H1 (cell line): ENCODE results near the gene EEF1AKMT3. TPM values are rescaled to one million over a fixed set of nuclear protein-coding genes. Genes with fewer than 3 reads are reported as not detected.

Experiments used
- CTCF ChIA-PET: fragments of 300-600 bp; sonication (Branson Sonifier 250); formaldehyde crosslinking; loops from one replicate; lab custom pipeline; 2021; ENCODE audit not compliant: partially characterized antibody; lab: Charles Lee
- POLR2A ChIA-PET: fragments of 300-600 bp; sonication (Branson Sonifier 250); formaldehyde crosslinking; loops from one replicate; lab custom pipeline; 2021; ENCODE audit warnings: inconsistent platforms; ENCODE audit not compliant: partially characterized antibody; lab: Charles Lee
- DNase-seq, 2 experiments: peaks; one replicate each; pipeline versions ENCODE4 v3.0.0 to v3.0.0-alpha.2; 2010 to 2022; ENCODE audit warnings: low spot score in 2 of 2, low read depth in 1 of 2, mixed read lengths in 1 of 2
- FAIRE-seq: peaks from 2 replicates; lab custom pipeline; 2011; peaks lifted over from hg19 to GRCh38; lab: Jason Lieb, UNC
- H2AFZ ChIP-seq: 2 replicates; pipeline ENCODE4 v1.8.1; 2012; ENCODE audit warnings: low read length, inconsistent platforms
- H2AK5ac ChIP-seq: 2 replicates; pipeline ENCODE4 v1.6.1; 2013; ENCODE audit warnings: low read depth, low read length
- H2BK120ac ChIP-seq: replicated peaks from 2 replicates; pipeline ENCODE3; 2013; ENCODE audit warnings: low read depth, low read length, inconsistent platforms
- H2BK12ac ChIP-seq: 2 replicates; pipeline ENCODE4 v1.6.1; 2013; ENCODE audit warnings: low read depth, low read length
- H2BK15ac ChIP-seq: 2 replicates; pipeline ENCODE4 v1.6.1; 2013; ENCODE audit warnings: low read length
- H2BK20ac ChIP-seq: 2 replicates; pipeline ENCODE4 v1.6.1; 2013; ENCODE audit warnings: low read length
- H2BK5ac ChIP-seq: 2 replicates; pipeline ENCODE4 v1.6.1; 2013; ENCODE audit warnings: low read depth, low read length
- H3K14ac ChIP-seq: 2 replicates; pipeline ENCODE4 v1.6.1; 2013; ENCODE audit warnings: inconsistent platforms; ENCODE audit not compliant: insufficient read length
- H3K18ac ChIP-seq: 2 replicates; pipeline ENCODE4 v1.6.1; 2013; ENCODE audit warnings: low read length; ENCODE audit errors: extremely low read depth
- H3K23ac ChIP-seq: 2 replicates; pipeline ENCODE4 v1.6.1; 2013; ENCODE audit warnings: inconsistent platforms; ENCODE audit not compliant: insufficient read length
- H3K23me2 ChIP-seq: 2 replicates; pipeline ENCODE4 v1.6.1; 2013; ENCODE audit warnings: low read depth, low read length
- H3K27ac ChIP-seq: 2 replicates; pipeline ENCODE4 v1.6.1; 2011; ENCODE audit warnings: low read depth, low read length, inconsistent platforms
- H3K27me3 ChIP-seq, 4 experiments: replicated peaks in 1 of 4; 1 replicate in 1 of 4; 2 replicates in 3 of 4; pipeline versions ENCODE4 v1.6.1 to v1.8.1; 2011 to 2013; ENCODE audit warnings: low read length in 3 of 4, mild to moderate bottlenecking in 3 of 4, inconsistent platforms in 2 of 4, mixed read lengths in 2 of 4, moderate library complexity in 1 of 4; ENCODE audit not compliant: control insufficient read depth in 3 of 4, insufficient read depth in 3 of 4; ENCODE audit errors: extremely low read depth in 1 of 4
- H3K36me3 ChIP-seq, 4 experiments: 2 replicates each; pipeline versions ENCODE4 v1.6.1 to v1.8.1; 2011 to 2013; ENCODE audit warnings: mild to moderate bottlenecking in 4 of 4, low read length in 3 of 4, moderate library complexity in 2 of 4, control low read depth in 1 of 4, inconsistent platforms in 1 of 4; ENCODE audit not compliant: insufficient read depth in 4 of 4, control insufficient read depth in 2 of 4
- H3K4ac ChIP-seq: replicated peaks from 2 replicates; pipeline ENCODE3; 2013; ENCODE audit warnings: low read length, low read depth, mixed read lengths, inconsistent platforms; ENCODE audit not compliant: insufficient read length
- H3K4me1 ChIP-seq, 4 experiments: replicated peaks in 1 of 4; 1 replicate in 1 of 4; 2 replicates in 3 of 4; pipeline versions ENCODE4 v1.6.1 to v1.8.1; 2011 to 2013; ENCODE audit warnings: low read length in 3 of 4, inconsistent platforms in 2 of 4, mixed read lengths in 1 of 4; ENCODE audit not compliant: insufficient read depth in 4 of 4, control insufficient read depth in 3 of 4
- H3K4me2 ChIP-seq, 2 experiments: 2 replicates each; pipeline versions ENCODE4 v1.6.1 to v1.8.1; 2011 to 2013; ENCODE audit warnings: low read depth in 2 of 2, low read length in 2 of 2, control low read depth in 1 of 2, inconsistent platforms in 1 of 2, mild to moderate bottlenecking in 1 of 2; ENCODE audit not compliant: insufficient read depth in 1 of 2
- H3K4me3 ChIP-seq, 4 experiments: fragments of 200-600, 300-600 bp in 1 of 4; sonication (generic), shearing (Covaris generic), sonication (Bioruptor Twin) in 1 of 4; 2 replicates each; pipeline versions ENCODE4 v1.5.1 to v1.8.1; 2011 to 2016; ENCODE audit warnings: low read length in 4 of 4, low read depth in 3 of 4, control low read depth in 2 of 4, inconsistent platforms in 2 of 4, mild to moderate bottlenecking in 2 of 4, mixed read lengths in 1 of 4, moderate library complexity in 1 of 4; ENCODE audit not compliant: insufficient read depth in 2 of 4; ENCODE audit errors: extremely low read depth in 1 of 4
- H3K56ac ChIP-seq: replicated peaks from 2 replicates; pipeline ENCODE3; 2013; ENCODE audit warnings: low read depth, mild to moderate bottlenecking, mixed read lengths, low read length, inconsistent platforms; ENCODE audit not compliant: insufficient read length
- H3K79me1 ChIP-seq: 2 replicates; pipeline ENCODE4 v1.6.1; 2013; ENCODE audit warnings: low read depth, low read length, control low read depth
- H3K79me2 ChIP-seq, 2 experiments: 2 replicates each; pipeline versions ENCODE4 v1.6.1 to v1.8.1; 2012 to 2013; ENCODE audit warnings: low read length in 2 of 2, mild to moderate bottlenecking in 2 of 2, inconsistent platforms in 1 of 2; ENCODE audit not compliant: insufficient read depth in 2 of 2, control insufficient read depth in 1 of 2
- H3K9ac ChIP-seq, 4 experiments: replicated peaks in 1 of 4; 1 replicate in 1 of 4; 2 replicates in 3 of 4; pipeline versions ENCODE4 v1.6.1 to v1.8.1; 2011 to 2013; ENCODE audit warnings: low read depth in 3 of 4, low read length in 3 of 4, control low read depth in 2 of 4, mild to moderate bottlenecking in 2 of 4, moderate library complexity in 2 of 4, inconsistent platforms in 1 of 4; ENCODE audit errors: extremely low read depth in 1 of 4
- H3K9me3 ChIP-seq, 2 experiments: 2 replicates each; pipeline versions ENCODE4 v1.6.1 to v1.8.1; 2012 to 2013; ENCODE audit warnings: mild to moderate bottlenecking in 2 of 2, moderate library complexity in 2 of 2, control low read depth in 1 of 2, inconsistent platforms in 1 of 2, low read depth in 1 of 2, low read length in 1 of 2, mixed read lengths in 1 of 2; ENCODE audit not compliant: insufficient read depth in 2 of 2
- H4K20me1 ChIP-seq, 2 experiments: replicated peaks in 1 of 2; 2 replicates each; pipeline versions ENCODE3 to v1.8.1; 2011 to 2013; ENCODE audit warnings: inconsistent platforms in 2 of 2, low read length in 2 of 2, mild to moderate bottlenecking in 1 of 2; ENCODE audit not compliant: insufficient read depth in 2 of 2, control insufficient read depth in 1 of 2
- H4K5ac ChIP-seq: 2 replicates; pipeline ENCODE4 v1.6.1; 2013; ENCODE audit warnings: low read length, low read depth, mixed read lengths, inconsistent platforms; ENCODE audit not compliant: insufficient read length
- H4K8ac ChIP-seq: 2 replicates; pipeline ENCODE4 v1.8.0; 2013; ENCODE audit warnings: mild to moderate bottlenecking, moderate library complexity, low read length, inconsistent platforms; ENCODE audit not compliant: insufficient read depth; ENCODE audit errors: extremely low read depth
- H4K91ac ChIP-seq: replicated peaks from 2 replicates; pipeline ENCODE3; 2013; ENCODE audit warnings: low read length, mixed read lengths, inconsistent platforms; ENCODE audit not compliant: insufficient read length
- ASH2L ChIP-seq: fragments of 200-600, 300-600 bp; sonication (generic); IDR thresholded peaks from one replicate; pipeline ENCODE4 v1.7.1; 2017; ENCODE audit warnings: low read length
- CEBPB ChIP-seq: IDR thresholded peaks from 2 replicates; pipeline ENCODE4 v1.6.1; 2012; ENCODE audit warnings: low read depth, low read length
- CREB1 ChIP-seq: IDR thresholded peaks from 2 replicates; pipeline ENCODE4 v1.6.1; 2012; ENCODE audit warnings: inconsistent platforms
- EP300 ChIP-seq, 2 experiments: IDR thresholded peaks; 1 replicate in 1 of 2; 2 replicates in 1 of 2; pipeline ENCODE4 v1.6.1; 2011 to 2012; ENCODE audit warnings: low read depth in 2 of 2, low read length in 2 of 2, mild to moderate bottlenecking in 2 of 2, borderline replicate concordance in 1 of 2, inconsistent platforms in 1 of 2, moderate library complexity in 1 of 2
- JUN ChIP-seq: IDR thresholded peaks from 2 replicates; pipeline ENCODE4 v1.6.1; 2011; ENCODE audit warnings: low read depth, mild to moderate bottlenecking, improper control_type of control experiment, low read length
- KDM1A ChIP-seq: fragments of 200-600, 300-600 bp; sonication (generic); IDR thresholded peaks from 2 replicates; pipeline ENCODE4 v1.7.1; 2016; ENCODE audit warnings: mild to moderate bottlenecking, low read length, borderline replicate concordance
- PHF8 ChIP-seq: fragments of 200-600 bp; sonication (generic); conservative IDR thresholded peaks from 2 replicates; pipeline ENCODE4 v1.7.1; 2012; ENCODE audit warnings: low read depth, mild to moderate bottlenecking, inconsistent platforms, low read length, moderate library complexity
- POLR2A ChIP-seq, 2 experiments: IDR thresholded peaks; 1 replicate in 1 of 2; 2 replicates in 1 of 2; pipeline ENCODE4 v1.6.1; 2011; ENCODE audit warnings: low read depth in 2 of 2, low read length in 2 of 2, mild to moderate bottlenecking in 2 of 2; ENCODE audit errors: control extremely low read depth in 1 of 2
- POLR2AphosphoS5 ChIP-seq: IDR thresholded peaks from 2 replicates; pipeline ENCODE4 v1.6.1; 2011; ENCODE audit warnings: low read depth, low read length
- RBBP5 ChIP-seq: IDR thresholded peaks from 2 replicates; pipeline ENCODE4 v1.7.1; 2012; ENCODE audit warnings: low read depth, mild to moderate bottlenecking, inconsistent platforms, low read length, moderate library complexity, borderline replicate concordance
- SIRT6 ChIP-seq: IDR thresholded peaks from one replicate; pipeline ENCODE4 v1.7.1; 2012; ENCODE audit warnings: low read length, inconsistent platforms
- SRF ChIP-seq: IDR thresholded peaks from 2 replicates; pipeline ENCODE4 v1.6.1; 2011; ENCODE audit warnings: mild to moderate bottlenecking, low read depth, low read length, moderate library complexity
- TAF7 ChIP-seq: optimal IDR thresholded peaks from 2 replicates; pipeline ENCODE3; 2011; ENCODE audit warnings: low read depth, mild to moderate bottlenecking, inconsistent platforms, low read length, moderate library complexity, borderline replicate concordance
- WGBS, 2 experiments: shearing (Covaris generic) in 1 of 2; methylation state at CpG; one replicate each; pipeline versions ENCODE4 v1.1.6 to v1.1.7; 2013 to 2015; ENCODE audit warnings: low lambda C conversion rate in 2 of 2, mixed read lengths in 2 of 2, inconsistent platforms in 1 of 2, low coverage in 1 of 2, missing lambda C conversion rate in 1 of 2; ENCODE audit not compliant: insufficient replicate concordance in 2 of 2, insufficient coverage in 1 of 2, insufficient read length in 1 of 2; ENCODE audit errors: extremely low coverage in 1 of 2, missing lambda C conversion rate in 1 of 2; 5-methylcytosine and 5-hydroxymethylcytosine counted together
- polyA plus RNA-seq, 7 experiments: library from polyadenylated mRNA; depleted of rRNA in 3 of 7; stranded (reverse) in 5 of 7; unstranded in 2 of 7; fragments of >200 nt in 5 of 7; fragments of 200-250 nt in 2 of 7; gene quantifications; 1 replicate in 5 of 7; 2 replicates in 1 of 7; 4 replicates in 1 of 7; pipeline versions ENCODE4 v1.2.1 to v1.2.3, GENCODE V29; 2011 to 2013; ENCODE audit warnings: missing spikeins in 2 of 7, mixed read lengths in 2 of 7
- total RNA-seq: library from RNA; stranded (reverse); fragmentation: NEBNext Ultra II Directional; extraction: Animal tissue kit (Norgen Biotek cat#: 25700); gene quantifications from 2 replicates; pipeline ENCODE4 v1.2.1, GENCODE V29; 2021
- TF ChIP-seq, protein P1 (sequence below): IDR thresholded peaks from 2 replicates; pipeline ENCODE4 v1.6.1; 2012; ENCODE audit warnings: low read length, inconsistent platforms

The EEF1AKMT3 gene
- total and polyA plus RNA-seq, 2 of the 8 experiments (the other 6 are each of a cell fraction or from before 2014, with no cell fraction given): 3.1 to 4.4 TPM

DNA sequence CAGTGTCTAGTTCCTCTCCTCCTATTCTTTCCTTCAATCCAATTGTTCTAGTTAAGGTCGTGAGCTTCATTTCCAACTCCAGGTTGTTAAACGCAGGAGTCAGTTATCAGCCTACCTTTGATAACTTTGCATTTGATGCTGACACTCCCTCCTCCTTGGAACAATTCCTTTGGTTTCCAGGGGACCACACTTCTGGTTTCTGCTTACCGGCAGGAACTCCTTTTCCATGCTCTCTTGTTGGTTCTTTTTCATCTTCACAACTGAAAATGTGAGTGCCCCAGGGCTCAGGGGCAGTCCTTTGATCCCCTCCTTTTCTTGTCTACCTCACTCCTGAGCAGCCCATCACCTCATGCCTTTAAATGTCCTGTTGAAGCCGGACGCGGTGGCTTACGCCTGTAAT, 5.0 kb downstream of the EEF1AKMT3 start:
- 83% methylated on average over 7 of the region's 7 CpGs; no CpG with 5 or more reads in 1 of the 2 experiments for WGBS, 2 experiments
- Histone ChIP-seq H2BK15ac (no peak overlapping the region), H2BK12ac (no peak overlapping the region), H2BK120ac (no peak overlapping the region), H3K18ac (no peak overlapping the region), H3K79me2 (no peaks in the 10 kb centered on the region), H3K4ac (no peak overlapping the region), H3K4me2 (no peak overlapping the region), H3K23ac (no peak overlapping the region), H3K4me1 (no peaks in the 10 kb centered on the region), H2BK20ac (no peak overlapping the region), H3K27me3 (peaks cover 0 to 4% (median 1%) of the 10 kb centered on the region in 4 experiments; a peak in 2 of 7 replicates), H2AFZ (no peak overlapping the region), H3K23me2 (peaks cover 7% of the 10 kb centered on the region; the same call in 1 of the 2 replicates), H4K5ac (no peak overlapping the region), H3K9me3 (no peaks in the 10 kb centered on the region), H4K91ac (no peak overlapping the region), H3K36me3 (no peaks in the 10 kb centered on the region; a peak in 1 of 8 replicates), H3K56ac (no peak overlapping the region), H3K4me3 (no peak overlapping the region), H2AK5ac (no peak overlapping the region), H4K20me1 (no peaks in the 10 kb centered on the region), H3K14ac (no peak overlapping the region), H4K8ac (no peak overlapping the region), H3K79me1 (no peaks in the 10 kb centered on the region), H2BK5ac (no peak overlapping the region), H3K27ac (no peak overlapping the region), H3K9ac (no peak overlapping the region)
- DNase-seq (no peak), FAIRE-seq (no peak)
- POLR2A ChIA-PET: interaction anchor here (1.3 kb wide), 1 partner anchor 11 kb away, joined by 3 read pairs; the partner anchor contains the start of gene CYP27B1
- CTCF ChIA-PET: interaction anchor here (1.5 to 4.7 kb wide), 5 partner anchors 10 to 25 kb away, joined by 5 to 28 read pairs (median 14); partner anchors contain the start of gene CYP27B1
- no peak for TF ChIP-seq ASH2L
- no peak for TF ChIP-seq KDM1A
- TF ChIP-seq SIRT6: no peak
- TF ChIP-seq, protein P1, sequence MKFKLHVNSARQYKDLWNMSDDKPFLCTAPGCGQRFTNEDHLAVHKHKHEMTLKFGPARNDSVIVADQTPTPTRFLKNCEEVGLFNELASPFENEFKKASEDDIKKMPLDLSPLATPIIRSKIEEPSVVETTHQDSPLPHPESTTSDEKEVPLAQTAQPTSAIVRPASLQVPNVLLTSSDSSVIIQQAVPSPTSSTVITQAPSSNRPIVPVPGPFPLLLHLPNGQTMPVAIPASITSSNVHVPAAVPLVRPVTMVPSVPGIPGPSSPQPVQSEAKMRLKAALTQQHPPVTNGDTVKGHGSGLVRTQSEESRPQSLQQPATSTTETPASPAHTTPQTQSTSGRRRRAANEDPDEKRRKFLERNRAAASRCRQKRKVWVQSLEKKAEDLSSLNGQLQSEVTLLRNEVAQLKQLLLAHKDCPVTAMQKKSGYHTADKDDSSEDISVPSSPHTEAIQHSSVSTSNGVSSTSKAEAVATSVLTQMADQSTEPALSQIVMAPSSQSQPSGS: no peak
- TF ChIP-seq CEBPB: no peak
- TF ChIP-seq TAF7: no peak
- TF ChIP-seq POLR2A (IDR thresholded peaks at IDR 0.05; ENCODE audit: control extremely low read depth in 1 of 2, low read depth in 2 of 2, low read length in 2 of 2): no peak
- TF ChIP-seq CREB1: no peak
- TF ChIP-seq POLR2AphosphoS5: no peak
- no peak for TF ChIP-seq JUN
- TF ChIP-seq PHF8: no peak
- no peak for TF ChIP-seq SRF
- no peak for TF ChIP-seq EP300 (IDR thresholded peaks at IDR 0.05; ENCODE audit: borderline replicate concordance in 1 of 2, low read depth in 2 of 2, low read length in 2 of 2)
- TF ChIP-seq RBBP5: no peak
